Mesendoderm (in vitro differentiated cells): ENCODE data around the gene CARMIL1.

Experiments used
- DNase-seq: peaks from one replicate; pipeline ENCODE4 v3.0.0; 2013
- H2AK5ac ChIP-seq: 2 replicates; pipeline ENCODE4 v1.6.1; 2013; ENCODE audit warnings: low read length, inconsistent platforms
- H2BK120ac ChIP-seq: 2 replicates; pipeline ENCODE4 v1.6.1; 2013; ENCODE audit warnings: low read depth, mild to moderate bottlenecking, low read length, moderate library complexity, mixed read lengths
- H2BK15ac ChIP-seq: replicated peaks from 2 replicates; pipeline ENCODE4 v1.6.1; 2013; ENCODE audit warnings: low read depth, mild to moderate bottlenecking, moderate library complexity
- H2BK5ac ChIP-seq: 2 replicates; pipeline ENCODE4 v1.6.1; 2013; ENCODE audit warnings: low read length, inconsistent platforms
- H3K18ac ChIP-seq: 2 replicates; pipeline ENCODE4 v1.6.1; 2013; ENCODE audit warnings: mild to moderate bottlenecking, low read length, mixed read lengths
- H3K23ac ChIP-seq: one replicate; pipeline ENCODE4 v1.6.1; 2013; ENCODE audit warnings: low read length
- H3K27ac ChIP-seq: 2 replicates; pipeline ENCODE4 v1.5.1; 2013; ENCODE audit warnings: low read depth, mild to moderate bottlenecking, inconsistent platforms, low read length, moderate library complexity
- H3K27me3 ChIP-seq: 2 replicates; pipeline ENCODE4 v1.6.1; 2013; ENCODE audit warnings: low read length, control low read depth, mild to moderate bottlenecking, inconsistent platforms; ENCODE audit not compliant: insufficient read depth, poor library complexity
- H3K36me3 ChIP-seq: 2 replicates; pipeline ENCODE4 v1.6.1; 2013; ENCODE audit warnings: low read length, inconsistent platforms; ENCODE audit not compliant: control insufficient read depth, insufficient read depth
- H3K4ac ChIP-seq: one replicate; pipeline ENCODE4 v1.6.1; 2013; ENCODE audit warnings: low read depth, mild to moderate bottlenecking, low read length, moderate library complexity
- H3K4me1 ChIP-seq: 2 replicates; pipeline ENCODE4 v1.6.1; 2013; ENCODE audit warnings: low read depth, low read length, inconsistent platforms; ENCODE audit not compliant: control insufficient read depth
- H3K4me2 ChIP-seq: 2 replicates; pipeline ENCODE4 v1.6.1; 2013; ENCODE audit warnings: low read length
- H3K4me3 ChIP-seq: 2 replicates; pipeline ENCODE4 v1.5.1; 2013; ENCODE audit warnings: mild to moderate bottlenecking, low read length
- H3K56ac ChIP-seq: one replicate; pipeline ENCODE4 v1.6.1; 2013; ENCODE audit warnings: low read length
- H3K79me1 ChIP-seq: 2 replicates; pipeline ENCODE4 v1.6.1; 2013; ENCODE audit warnings: low read length, inconsistent platforms
- H3K79me2 ChIP-seq: 2 replicates; pipeline ENCODE4 v1.6.1; 2013; ENCODE audit warnings: mild to moderate bottlenecking, low read length; ENCODE audit not compliant: control insufficient read depth, insufficient read depth
- H3K9ac ChIP-seq: 2 replicates; pipeline ENCODE4 v1.6.1; 2013; ENCODE audit warnings: low read length, inconsistent platforms
- H4K5ac ChIP-seq: one replicate; pipeline ENCODE4 v1.6.1; 2013; ENCODE audit warnings: low read length
- H4K8ac ChIP-seq: one replicate; pipeline ENCODE4 v1.6.1; 2013; ENCODE audit warnings: low read depth, mild to moderate bottlenecking, control low read depth, low read length, moderate library complexity
- WGBS: extraction: QIAGEN DNeasy Blood & Tissue Kit; methylation state at CpG from one replicate; pipeline ENCODE4 v1.1.7; 2013; ENCODE audit warnings: low lambda C conversion rate, missing lambda C conversion rate; ENCODE audit not compliant: insufficient coverage; ENCODE audit errors: extremely low coverage; 5-methylcytosine and 5-hydroxymethylcytosine counted together

Gene CARMIL1

GRCh38 chr6:25477006-25477590 is 197.9 kb downstream of the CARMIL1 start:
- no peak overlapping the region for H4K8ac ChIP-seq
- no peak for DNase-seq
- H2BK5ac ChIP-seq = no peak overlapping the region
- no peak overlapping the region for H3K18ac ChIP-seq
- H3K23ac ChIP-seq = no peak overlapping the region
- no peak overlapping the region for H3K27ac ChIP-seq
- no peak overlapping the region for H2BK120ac ChIP-seq
- H3K4me1 ChIP-seq = no peaks in the 10 kb centered on the region
- no peaks in the 10 kb centered on the region for H3K27me3 ChIP-seq
- no peak overlapping the region for H2AK5ac ChIP-seq
- H3K56ac ChIP-seq = no peak overlapping the region
- H3K4me3 ChIP-seq = no peak overlapping the region
- H2BK15ac ChIP-seq = no peak overlapping the region
- no peak overlapping the region for H3K4me2 ChIP-seq
- H3K79me2 ChIP-seq = no peaks in the 10 kb centered on the region
- H3K9ac ChIP-seq = no peak overlapping the region
- WGBS = no CpG with 5 or more reads among the region's 4 CpGs
- no peaks in the 10 kb centered on the region for H3K79me1 ChIP-seq
- H4K5ac ChIP-seq = no peak overlapping the region
- no peaks in the 10 kb centered on the region for H3K36me3 ChIP-seq
- no peak overlapping the region for H3K4ac ChIP-seq

- Histone ChIP-seq H3K23ac (no peak overlapping the region), H2BK15ac (no peak overlapping the region), H3K4me3 (no peak overlapping the region), H3K4ac (no peak overlapping the region), H3K4me2 (no peak overlapping the region), H3K4me1 (no peaks in the 10 kb centered on the region), H3K27ac (no peak overlapping the region), H3K27me3 (no peaks in the 10 kb centered on the region), H4K8ac (no peak overlapping the region), H4K5ac (no peak overlapping the region), H3K56ac (no peak overlapping the region), H2BK120ac (no peak overlapping the region), H3K9ac (no peak overlapping the region), H2BK5ac (no peak overlapping the region), H2AK5ac (no peak overlapping the region), H3K36me3 (no peaks in the 10 kb centered on the region), H3K18ac (no peak overlapping the region), H3K79me1 (no peaks in the 10 kb centered on the region), H3K79me2 (no peaks in the 10 kb centered on the region)
- no CpG with 5 or more reads among the region's 1 CpG for WGBS
- no peak for DNase-seq
Observed at GRCh38 chr6:25478973-25479372, 199.8 kb downstream of the CARMIL1 start.

DNA sequence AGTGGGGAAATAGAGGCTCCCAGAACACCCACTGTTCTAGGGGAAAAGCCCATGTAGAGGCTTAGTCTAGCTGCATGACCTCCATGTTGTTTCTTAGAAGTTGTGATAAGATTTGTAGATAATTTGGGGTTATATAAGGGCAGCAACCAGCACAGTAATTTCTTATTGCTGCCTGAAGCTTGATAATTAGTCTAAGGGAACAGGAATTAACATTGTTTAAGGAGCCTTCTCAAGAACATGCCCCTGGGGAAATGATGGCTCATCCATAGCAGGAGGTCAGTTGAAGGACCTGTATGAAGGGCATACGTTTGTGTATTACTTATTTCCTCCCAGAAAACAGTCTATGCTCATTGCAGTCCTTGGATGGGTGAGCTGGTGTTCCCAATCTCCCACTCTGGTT is 202.1 kb downstream of the CARMIL1 start:
- no peak for DNase-seq
- no peak overlapping the region for H2AK5ac ChIP-seq
- H3K23ac ChIP-seq = no peak overlapping the region

GRCh38 chr6:25482996-25483395 is 203.8 kb downstream of the CARMIL1 start:
- WGBS = no CpG with 5 or more reads among the region's 1 CpG
- DNase-seq = no peak

More for the DNA sequence above, 202.1 kb downstream of the CARMIL1 start:
- Histone ChIP-seq H3K56ac (no peak overlapping the region), H3K27ac (no peak overlapping the region), H3K36me3 (no peaks in the 10 kb centered on the region), H4K8ac (no peak overlapping the region), H3K79me2 (no peaks in the 10 kb centered on the region), H3K4me2 (no peak overlapping the region), H3K4ac (no peak overlapping the region), H4K5ac (no peak overlapping the region), H2BK5ac (no peak overlapping the region), H2BK15ac (no peak overlapping the region), H3K27me3 (no peaks in the 10 kb centered on the region), H3K4me3 (no peak overlapping the region), H3K4me1 (no peaks in the 10 kb centered on the region), H3K79me1 (no peaks in the 10 kb centered on the region), H3K9ac (no peak overlapping the region), H2BK120ac (no peak overlapping the region), H3K18ac (no peak overlapping the region)
- no CpG with 5 or more reads among the region's 1 CpG for WGBS

DNA sequence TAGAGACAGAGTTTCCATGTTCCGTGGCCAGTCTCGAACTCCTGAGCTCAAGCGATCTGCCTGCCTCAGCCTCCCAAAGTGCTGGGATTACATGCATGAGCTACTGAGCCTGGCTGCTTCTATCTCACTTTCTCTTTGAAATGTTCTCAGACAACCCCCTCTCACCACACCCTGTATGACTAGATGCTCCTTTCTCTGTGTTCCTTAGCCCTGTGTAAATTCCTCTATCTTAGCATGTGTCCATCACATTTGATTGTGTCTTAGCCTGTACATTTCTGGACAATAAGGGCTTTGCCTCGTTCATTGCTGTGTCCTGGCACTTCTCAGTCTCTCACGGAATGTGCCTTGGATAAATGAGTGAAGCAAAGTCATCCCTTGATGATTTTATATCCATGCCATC is 204.8 kb downstream of the CARMIL1 start:
- Histone ChIP-seq H2BK15ac (no peak overlapping the region), H2AK5ac (no peak overlapping the region), H3K56ac (no peak overlapping the region), H3K36me3 (no peaks in the 10 kb centered on the region), H3K79me1 (no peaks in the 10 kb centered on the region), H3K4ac (no peak overlapping the region), H3K4me3 (no peak overlapping the region), H3K4me1 (no peaks in the 10 kb centered on the region), H3K27me3 (no peaks in the 10 kb centered on the region), H3K18ac (no peak overlapping the region), H2BK120ac (no peak overlapping the region), H3K23ac (no peak overlapping the region), H3K79me2 (no peaks in the 10 kb centered on the region), H3K9ac (no peak overlapping the region), H3K27ac (no peak overlapping the region), H4K8ac (no peak overlapping the region), H4K5ac (no peak overlapping the region), H2BK5ac (no peak overlapping the region), H3K4me2 (no peak overlapping the region)
- no CpG with 5 or more reads among the region's 5 CpGs for WGBS
- DNase-seq = no peak

More at GRCh38 chr6:25482996-25483395, 203.8 kb downstream of the CARMIL1 start:
- Histone ChIP-seq H3K4me3 (no peak overlapping the region), H3K56ac (no peak overlapping the region), H3K36me3 (no peaks in the 10 kb centered on the region), H3K79me2 (no peaks in the 10 kb centered on the region), H3K9ac (no peak overlapping the region), H3K23ac (no peak overlapping the region), H4K5ac (no peak overlapping the region), H2BK15ac (no peak overlapping the region), H3K4me1 (no peaks in the 10 kb centered on the region), H3K27ac (no peak overlapping the region), H2AK5ac (no peak overlapping the region), H2BK120ac (no peak overlapping the region), H3K79me1 (no peaks in the 10 kb centered on the region), H3K27me3 (no peaks in the 10 kb centered on the region), H3K4me2 (no peak overlapping the region), H2BK5ac (no peak overlapping the region), H3K4ac (no peak overlapping the region), H4K8ac (no peak overlapping the region), H3K18ac (no peak overlapping the region)

DNA sequence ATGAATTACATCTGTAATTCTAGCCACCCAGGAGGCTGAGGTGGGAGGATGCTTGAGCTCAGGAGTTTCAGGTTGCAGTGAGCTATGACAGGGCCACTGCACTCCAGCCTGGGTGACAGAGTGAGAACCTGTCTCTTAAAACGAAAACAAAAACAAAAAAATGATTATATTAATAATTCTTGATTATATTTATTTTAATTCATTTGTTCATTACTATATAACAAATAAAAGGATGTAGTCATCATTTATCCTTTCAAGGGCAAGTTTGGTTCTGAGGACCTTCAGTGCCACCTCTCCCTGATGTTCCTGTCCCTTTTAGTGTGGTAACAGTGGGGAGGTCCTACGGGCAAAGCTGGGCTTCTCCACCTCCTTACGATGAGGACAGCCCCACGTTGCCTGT is 205.7 kb downstream of the CARMIL1 start:
- H3K4ac ChIP-seq = no peak overlapping the region
- DNase-seq = no peak

More for the DNA sequence above, 205.7 kb downstream of the CARMIL1 start:
- no peak overlapping the region for H2AK5ac ChIP-seq
- no peaks in the 10 kb centered on the region for H3K36me3 ChIP-seq
- no peaks in the 10 kb centered on the region for H3K79me1 ChIP-seq
- no peak overlapping the region for H3K27ac ChIP-seq
- no peak overlapping the region for H3K9ac ChIP-seq
- H3K4me1 ChIP-seq = no peaks in the 10 kb centered on the region
- H3K4me2 ChIP-seq = no peak overlapping the region
- H3K18ac ChIP-seq = no peak overlapping the region
- H3K4me3 ChIP-seq = no peak overlapping the region
- no peak overlapping the region for H2BK120ac ChIP-seq
- no peak overlapping the region for H4K8ac ChIP-seq
- no peaks in the 10 kb centered on the region for H3K79me2 ChIP-seq
- H3K56ac ChIP-seq = no peak overlapping the region
- H2BK5ac ChIP-seq = no peak overlapping the region
- no CpG with 5 or more reads among the region's 4 CpGs for WGBS
- no peak overlapping the region for H3K23ac ChIP-seq
- H3K27me3 ChIP-seq = no peaks in the 10 kb centered on the region
- H2BK15ac ChIP-seq = no peak overlapping the region
- no peak overlapping the region for H4K5ac ChIP-seq
